AG04450 (cell line): ENCODE measurements around the gene ACSL1. TPM values are rescaled to one million over a fixed set of nuclear protein-coding genes. Genes with fewer than 3 reads are reported as not detected.

Source experiments
- CTCF ChIA-PET: fragments of 300-600, 350-600 bp; formaldehyde crosslinking; extraction: SDS; loops from one replicate; lab custom pipeline; 2022; ENCODE audit warnings: antibody characterized with exemption, inconsistent platforms; lab: Charles Lee
- POLR2A ChIA-PET: fragments of 350-600 bp; formaldehyde crosslinking; extraction: SDS; loops from one replicate; lab custom pipeline; 2021; ENCODE audit warnings: antibody characterized with exemption, inconsistent platforms; lab: Yijun Ruan, JAX
- DNase-seq: peaks from one replicate; pipeline ENCODE4 v3.0.0-alpha.2; 2011; ENCODE audit warnings: low read depth, low spot score
- H3K27ac ChIP-seq: one replicate; pipeline ENCODE4 v1.5.1; 2012; ENCODE audit warnings: low read depth, low read length, control low read depth
- H3K27me3 ChIP-seq: one replicate; pipeline ENCODE4 v1.6.0; 2012; ENCODE audit warnings: low read length; ENCODE audit not compliant: control insufficient read depth, insufficient read depth
- H3K4me3 ChIP-seq: 2 replicates; pipeline ENCODE4 v1.5.1; 2011; ENCODE audit warnings: mild to moderate bottlenecking, low read depth, low read length, control low read depth
- H3K9me3 ChIP-seq: 2 replicates; pipeline ENCODE4 v1.5.1; 2012; ENCODE audit warnings: low read length; ENCODE audit not compliant: control insufficient read depth, insufficient read depth
- polyA plus RNA-seq: library from polyadenylated mRNA; depleted of rRNA; stranded (reverse); fragments of >200 nt; gene quantifications from 2 replicates; pipeline ENCODE4 v1.2.3, GENCODE V29; 2011
- TF ChIP-seq, protein P1 (sequence below): IDR thresholded peaks from 2 replicates; pipeline ENCODE4 v1.5.1; 2011; ENCODE audit warnings: low read depth, low read length, control low read depth, inconsistent platforms

The ACSL1 gene
- polyA plus RNA-seq, 1 experiment: 23.9 TPM

GRCh38 chr4:184763150-184763780 is 62.5 kb downstream of the ACSL1 start:
- no peaks in the 10 kb centered on the region for H3K27me3 ChIP-seq
- H3K4me3 ChIP-seq: no peak overlapping the region
- ChIA-PET POLR2A (no interaction called here), CTCF (interaction anchor here (1.1 to 1.5 kb wide), 3 partner anchors 18 to 497 kb away, joined by 3 to 5 read pairs (median 3); no protein-coding TSS in a partner anchor)
- H3K27ac ChIP-seq: no peak overlapping the region
- TF ChIP-seq, protein P1, sequence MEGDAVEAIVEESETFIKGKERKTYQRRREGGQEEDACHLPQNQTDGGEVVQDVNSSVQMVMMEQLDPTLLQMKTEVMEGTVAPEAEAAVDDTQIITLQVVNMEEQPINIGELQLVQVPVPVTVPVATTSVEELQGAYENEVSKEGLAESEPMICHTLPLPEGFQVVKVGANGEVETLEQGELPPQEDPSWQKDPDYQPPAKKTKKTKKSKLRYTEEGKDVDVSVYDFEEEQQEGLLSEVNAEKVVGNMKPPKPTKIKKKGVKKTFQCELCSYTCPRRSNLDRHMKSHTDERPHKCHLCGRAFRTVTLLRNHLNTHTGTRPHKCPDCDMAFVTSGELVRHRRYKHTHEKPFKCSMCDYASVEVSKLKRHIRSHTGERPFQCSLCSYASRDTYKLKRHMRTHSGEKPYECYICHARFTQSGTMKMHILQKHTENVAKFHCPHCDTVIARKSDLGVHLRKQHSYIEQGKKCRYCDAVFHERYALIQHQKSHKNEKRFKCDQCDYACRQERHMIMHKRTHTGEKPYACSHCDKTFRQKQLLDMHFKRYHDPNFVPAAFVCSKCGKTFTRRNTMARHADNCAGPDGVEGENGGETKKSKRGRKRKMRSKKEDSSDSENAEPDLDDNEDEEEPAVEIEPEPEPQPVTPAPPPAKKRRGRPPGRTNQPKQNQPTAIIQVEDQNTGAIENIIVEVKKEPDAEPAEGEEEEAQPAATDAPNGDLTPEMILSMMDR: no peak
- no peaks in the 10 kb centered on the region for H3K9me3 ChIP-seq
- no peak for DNase-seq

GRCh38 chr4:184762100-184762499 is 63.7 kb downstream of the ACSL1 start:
- CTCF ChIA-PET: interaction anchor here (1.1 to 1.2 kb wide), 2 partner anchors 17 to 496 kb away, joined by 3 read pairs; no protein-coding TSS in a partner anchor
- no peaks in the 10 kb centered on the region for H3K9me3 ChIP-seq
- TF ChIP-seq, protein P1: no peak
- H3K27ac ChIP-seq: no peak overlapping the region
- DNase-seq: no peak
- H3K27me3 ChIP-seq: no peaks in the 10 kb centered on the region
- H3K4me3 ChIP-seq: no peak overlapping the region
- POLR2A ChIA-PET: no interaction called here

DNA sequence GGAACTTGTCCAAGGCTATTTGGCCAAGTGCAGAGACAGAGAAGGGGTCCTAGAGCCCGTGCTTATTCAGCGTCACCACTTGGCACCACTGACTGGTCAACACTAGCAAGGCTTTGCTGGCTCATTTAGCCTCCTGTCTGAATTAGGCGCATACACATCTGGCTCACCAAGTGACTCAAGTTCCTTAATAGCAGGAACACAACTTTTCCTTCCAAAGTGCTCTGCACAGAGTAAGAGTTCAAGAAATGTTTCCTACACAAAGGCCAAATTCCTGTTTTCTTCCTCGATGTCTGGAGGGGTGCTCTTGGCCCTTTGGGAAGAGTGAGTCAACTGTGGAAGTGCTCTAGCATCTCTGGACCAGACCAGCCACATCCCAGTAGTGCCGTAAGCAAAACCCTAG is 65.1 kb downstream of the ACSL1 start:
- POLR2A ChIA-PET: no interaction called here
- no peak overlapping the region for H3K4me3 ChIP-seq
- CTCF ChIA-PET: no interaction called here
- DNase-seq: no peak
- H3K27me3 ChIP-seq: no peaks in the 10 kb centered on the region
- no peaks in the 10 kb centered on the region for H3K9me3 ChIP-seq
- H3K27ac ChIP-seq: no peak overlapping the region
- TF ChIP-seq, protein P1: no peak

DNA sequence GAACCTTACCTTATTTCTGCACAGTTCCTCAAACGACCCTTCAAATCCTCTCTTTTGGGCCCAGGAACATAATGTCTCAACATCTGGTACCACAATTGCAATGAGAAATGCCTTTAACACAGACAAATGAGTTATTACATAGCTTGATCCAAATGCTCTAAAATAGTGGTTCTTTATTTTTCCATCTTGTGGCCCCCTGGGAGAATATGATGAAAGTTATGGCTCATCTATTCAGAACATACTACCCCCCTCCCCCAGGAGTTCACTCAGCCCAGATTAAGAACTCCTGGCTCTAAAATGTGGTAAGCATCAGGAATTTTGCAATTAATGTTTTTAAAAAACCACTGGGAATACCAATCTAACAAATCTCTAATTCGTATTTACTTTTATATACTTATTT is 68.0 kb downstream of the ACSL1 start:
- no peaks in the 10 kb centered on the region for H3K27me3 ChIP-seq
- DNase-seq: no peak
- H3K4me3 ChIP-seq: no peak overlapping the region
- TF ChIP-seq, protein P1: no peak
- H3K27ac ChIP-seq: no peak overlapping the region
- POLR2A ChIA-PET: no interaction called here
- CTCF ChIA-PET: interaction anchor here (0.8 kb wide), 1 partner anchor 12 kb away, joined by 4 read pairs; no protein-coding TSS in a partner anchor
- no peaks in the 10 kb centered on the region for H3K9me3 ChIP-seq

- DNase-seq: no peak
- TF ChIP-seq, protein P1: no peak
- H3K4me3 ChIP-seq: no peak overlapping the region
- no peaks in the 10 kb centered on the region for H3K27me3 ChIP-seq
- H3K27ac ChIP-seq: no peak overlapping the region
- H3K9me3 ChIP-seq: no peaks in the 10 kb centered on the region
- ChIA-PET CTCF (interaction anchor here (0.6 kb wide), 1 partner anchor 226 kb away, joined by 3 read pairs; no protein-coding TSS in a partner anchor), POLR2A (no interaction called here)
Measured at GRCh38 chr4:184756399-184756798, 69.4 kb downstream of the ACSL1 start.
